Smooth muscle cell (in vitro differentiated cells): Measurements from ENCODE around the gene PI16. TPM values are rescaled to one million over a fixed set of nuclear protein-coding genes. Genes with fewer than 3 reads are reported as not detected.

Experiments used
- DNase-seq: peaks from one replicate; lab custom pipeline; 2025; ENCODE audit not compliant: unreplicated experiment; lab: John Stamatoyannopoulos, UW
- H2AFZ ChIP-seq: fragments of 200-600 bp; sonication (generic); 2 replicates; pipeline ENCODE4 v1.6.0; 2016; ENCODE audit warnings: antibody characterized with exemption, low read depth, mild to moderate bottlenecking
- H3F3A ChIP-seq: fragments of 200-600 bp; sonication (generic); 2 replicates; pipeline ENCODE4 v1.6.0; 2017; ENCODE audit warnings: antibody characterized with exemption, low read depth
- H3K27ac ChIP-seq: fragments of 200-600 bp; sonication (generic); 2 replicates; pipeline ENCODE4 v1.5.1; 2016; ENCODE audit warnings: low read depth, mild to moderate bottlenecking
- H3K27me3 ChIP-seq: fragments of 200-600 bp; sonication (generic); 2 replicates; pipeline ENCODE4 v1.6.1; 2016; ENCODE audit warnings: low read depth, mild to moderate bottlenecking
- H3K36me3 ChIP-seq: fragments of 200-600 bp; sonication (generic); 2 replicates; pipeline ENCODE4 v1.5.1; 2016; ENCODE audit warnings: low read depth
- H3K4me1 ChIP-seq: fragments of 200-600 bp; sonication (generic); 2 replicates; pipeline ENCODE4 v1.5.1; 2016; ENCODE audit warnings: low read depth
- H3K4me2 ChIP-seq: fragments of 200-600 bp; sonication (generic); 2 replicates; pipeline ENCODE4 v1.6.0; 2016; ENCODE audit warnings: mild to moderate bottlenecking
- H3K4me3 ChIP-seq: fragments of 200-600 bp; sonication (generic); 2 replicates; pipeline ENCODE4 v1.5.1; 2016; ENCODE audit warnings: mild to moderate bottlenecking
- H3K79me2 ChIP-seq: fragments of 200-600 bp; sonication (generic); 2 replicates; pipeline ENCODE4 v1.6.0; 2016; ENCODE audit warnings: low read depth, mild to moderate bottlenecking
- H3K9ac ChIP-seq: fragments of 200-600 bp; sonication (generic); 2 replicates; pipeline ENCODE4 v1.6.0; 2016; ENCODE audit warnings: low read depth
- H3K9me3 ChIP-seq: fragments of 200-600 bp; sonication (generic); replicated peaks from 2 replicates; pipeline ENCODE4 v1.5.1; 2016; ENCODE audit warnings: low read depth
- H4K20me1 ChIP-seq: fragments of 200-600 bp; sonication (generic); 2 replicates; pipeline ENCODE4 v1.6.0; 2016; ENCODE audit warnings: low read depth
- CTCF ChIP-seq: fragments of 200-600 bp; sonication (generic); IDR thresholded peaks from 2 replicates; pipeline ENCODE4 v1.5.1; 2017; ENCODE audit warnings: borderline replicate concordance, mild to moderate bottlenecking, antibody characterized with exemption; ENCODE audit not compliant: insufficient read depth, poor library complexity, severe bottlenecking
- WGBS: methylation state at CpG from one replicate; pipeline ENCODE4 v1.1.7; 2016; ENCODE audit warnings: low lambda C conversion rate; 5-methylcytosine and 5-hydroxymethylcytosine counted together
- polyA plus RNA-seq: library from polyadenylated mRNA; unstranded; fragments of >200 nt; fragmentation: Nextera tagmentation; extraction: Ambion mirVana; gene quantifications from 2 replicates; pipeline ENCODE4 v1.2.1, GENCODE V29; 2016
- total RNA-seq: library from RNA; depleted of rRNA; stranded (reverse); fragments of >200 nt; gene quantifications from 2 replicates; pipeline ENCODE4 v1.2.3, GENCODE V29; 2014

The PI16 gene
- total and polyA plus RNA-seq, 2 experiments from 2014 or later, result 1.2 to 9.6 TPM

DNA sequence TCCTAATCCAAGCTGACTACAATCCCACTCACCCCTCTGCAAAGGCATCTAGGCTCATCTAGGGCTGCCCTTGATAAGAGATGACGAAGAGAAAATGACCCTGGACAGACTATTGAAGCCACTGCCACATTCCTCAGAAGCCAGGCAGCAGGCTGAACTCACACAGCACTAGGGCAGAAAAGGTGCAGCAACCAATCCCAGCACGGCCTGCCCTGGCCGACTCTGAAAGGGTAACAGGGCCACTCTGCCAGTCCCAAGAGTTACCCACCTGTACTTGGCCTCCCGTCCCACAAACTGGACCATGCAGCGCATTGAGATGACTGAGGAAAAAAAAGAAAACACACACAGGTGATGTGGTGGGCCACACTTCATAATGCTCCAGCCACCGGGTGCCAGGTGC, 22.4 kb downstream of the PI16 start:
- Histone ChIP-seq H3K4me3 (no peak overlapping the region), H3F3A (no peaks in the 10 kb centered on the region), H3K36me3 (peaks cover 7% of the 10 kb centered on the region), H3K4me2 (no peak overlapping the region), H3K9me3 (no peaks in the 10 kb centered on the region), H3K4me1 (peaks cover 9% of the 10 kb centered on the region), H3K27me3 (no peaks in the 10 kb centered on the region), H3K79me2 (peaks cover 39% of the 10 kb centered on the region), H4K20me1 (peaks cover 75% of the 10 kb centered on the region), H2AFZ (no peak overlapping the region), H3K27ac (no peak overlapping the region), H3K9ac (no peak overlapping the region)
- TF ChIP-seq CTCF, result no peak
- WGBS, result 97% methylated on average over 6 of the region's 6 CpGs
- DNase-seq, result no peak

GRCh38 chr6:36977470-36977941, 23.0 kb downstream of the PI16 start:
- peak; percentile 40 for TF ChIP-seq CTCF
- Histone ChIP-seq H3K9me3 (no peaks in the 10 kb centered on the region), H3K27me3 (no peaks in the 10 kb centered on the region), H2AFZ (no peak overlapping the region), H3K27ac (no peak overlapping the region), H3F3A (no peaks in the 10 kb centered on the region), H3K4me2 (no peak overlapping the region), H3K4me1 (peaks cover 9% of the 10 kb centered on the region), H3K79me2 (peaks cover 45% of the 10 kb centered on the region), H3K36me3 (peaks cover 7% of the 10 kb centered on the region), H3K9ac (no peak overlapping the region), H3K4me3 (no peak overlapping the region), H4K20me1 (peaks cover 80% of the 10 kb centered on the region)
- DNase-seq, result no peak
- WGBS, result 88% methylated on average over 16 of the region's 16 CpGs

GRCh38 chr6:36978421-36979346, 24.1 kb downstream of the PI16 start:
- no peaks in the 10 kb centered on the region for H3F3A ChIP-seq
- H2AFZ ChIP-seq, result no peak overlapping the region
- H3K27me3 ChIP-seq, result no peaks in the 10 kb centered on the region
- no peak overlapping the region for H3K9ac ChIP-seq
- WGBS, result 97% methylated on average over 11 of the region's 11 CpGs
- peaks cover 57% of the 10 kb centered on the region for H3K79me2 ChIP-seq
- H3K27ac ChIP-seq, result no peak overlapping the region
- TF ChIP-seq CTCF, result no peak
- no peak overlapping the region for H3K4me2 ChIP-seq
- DNase-seq, result no peak
- peaks cover 83% of the 10 kb centered on the region for H4K20me1 ChIP-seq
- H3K4me1 ChIP-seq, result peaks cover 9% of the 10 kb centered on the region
- no peaks in the 10 kb centered on the region for H3K9me3 ChIP-seq
- no peak overlapping the region for H3K4me3 ChIP-seq
- H3K36me3 ChIP-seq, result peaks cover 1% of the 10 kb centered on the region

DNA sequence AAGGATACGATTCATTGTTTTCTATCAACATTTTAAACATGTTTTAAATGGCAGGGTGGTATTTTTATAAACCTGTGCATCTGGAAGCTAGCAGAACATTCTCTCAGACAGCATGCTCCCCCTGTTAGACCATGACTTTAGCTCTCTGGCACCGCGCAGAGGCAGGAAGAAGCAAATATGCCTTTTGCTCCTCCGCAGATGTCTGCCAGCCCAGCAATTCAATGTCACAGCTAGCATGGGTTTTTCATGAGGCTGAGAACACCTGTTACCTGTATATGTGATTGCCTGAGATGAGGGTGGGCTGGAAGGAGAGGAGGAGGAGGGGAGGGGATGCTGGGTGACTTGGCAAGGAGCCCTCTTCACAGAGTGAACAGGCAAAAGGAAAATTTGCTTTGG, 24.8 kb downstream of the PI16 start:
- DNase-seq, result no peak
- H3K4me3 ChIP-seq, result no peak overlapping the region
- H2AFZ ChIP-seq, result no peak overlapping the region
- WGBS, result 87% methylated on average over 4 of the region's 4 CpGs
- peaks cover 64% of the 10 kb centered on the region for H3K79me2 ChIP-seq
- no peaks in the 10 kb centered on the region for H3K36me3 ChIP-seq
- peaks cover 84% of the 10 kb centered on the region for H4K20me1 ChIP-seq
- no peaks in the 10 kb centered on the region for H3K27me3 ChIP-seq
- no peak overlapping the region for H3K9ac ChIP-seq
- peaks cover 4% of the 10 kb centered on the region for H3F3A ChIP-seq
- peaks cover 14% of the 10 kb centered on the region for H3K4me1 ChIP-seq
- H3K4me2 ChIP-seq, result no peak overlapping the region
- H3K27ac ChIP-seq, result no peak overlapping the region
- H3K9me3 ChIP-seq, result no peaks in the 10 kb centered on the region
- no peak for TF ChIP-seq CTCF
